Choroid plexus epithelial cell (primary cell): ENCODE measurements around the gene VPS35.
"Not testable (repeated sequence)": the region's sequence is repeated elsewhere in the genome, so short reads cannot be mapped to it uniquely, and the experiment has no call there.

Experiments used
- DNase-seq: peaks from one replicate; pipeline ENCODE4 v3.0.0-alpha.2; 2010; ENCODE audit warnings: low read depth
- H3K4me3 ChIP-seq: 2 replicates; pipeline ENCODE4 v1.5.1; 2011; ENCODE audit warnings: low read depth, mild to moderate bottlenecking, control low read depth, low read length, moderate library complexity
- CTCF ChIP-seq: conservative IDR thresholded peaks from 2 replicates; pipeline ENCODE4 v1.5.1; 2011; ENCODE audit warnings: low read depth, mild to moderate bottlenecking, control low read depth, inconsistent platforms, low read length, moderate library complexity

Gene VPS35

GRCh38 chr16:46688101-46688653 lies 801 bp downstream of the VPS35 start:
- DNase-seq: peak; percentile 35
- peak overlapping the region; percentile 93 for H3K4me3 ChIP-seq
- peak; percentile 19 for TF ChIP-seq CTCF

DNA sequence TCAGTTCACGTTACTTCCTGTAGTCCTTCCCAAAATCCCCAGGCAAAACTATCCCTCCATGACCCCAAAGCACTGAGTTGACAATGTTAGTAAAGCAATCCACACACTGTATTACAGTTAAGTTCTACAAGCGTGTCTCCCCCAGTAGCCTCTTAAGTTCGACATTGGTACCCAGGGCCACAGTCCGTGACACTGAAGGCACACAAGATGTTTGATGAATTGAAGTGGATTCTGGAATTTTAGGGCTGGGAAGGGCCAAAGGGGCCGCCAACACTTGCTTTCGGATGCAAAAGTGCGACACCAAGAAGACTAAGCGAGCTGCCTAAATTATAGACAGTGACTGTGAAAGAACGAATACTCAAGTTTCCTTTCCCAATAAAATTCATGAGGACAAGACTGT lies 1.5 kb downstream of the VPS35 start:
- no peak for DNase-seq
- TF ChIP-seq CTCF: no peak
- H3K4me3 ChIP-seq: peak overlapping the region; percentile 93

- peak overlapping the region; percentile 1 for H3K4me3 ChIP-seq
- no peak for DNase-seq
- no peak for TF ChIP-seq CTCF
Observed at GRCh38 chr16:46686815-46687473, 2.0 kb downstream of the VPS35 start.

- DNase-seq, H3K4me3 ChIP-seq: not testable (repeated sequence)
Observed at GRCh38 chr16:46681867-46682266, 7.1 kb downstream of the VPS35 start.

DNA sequence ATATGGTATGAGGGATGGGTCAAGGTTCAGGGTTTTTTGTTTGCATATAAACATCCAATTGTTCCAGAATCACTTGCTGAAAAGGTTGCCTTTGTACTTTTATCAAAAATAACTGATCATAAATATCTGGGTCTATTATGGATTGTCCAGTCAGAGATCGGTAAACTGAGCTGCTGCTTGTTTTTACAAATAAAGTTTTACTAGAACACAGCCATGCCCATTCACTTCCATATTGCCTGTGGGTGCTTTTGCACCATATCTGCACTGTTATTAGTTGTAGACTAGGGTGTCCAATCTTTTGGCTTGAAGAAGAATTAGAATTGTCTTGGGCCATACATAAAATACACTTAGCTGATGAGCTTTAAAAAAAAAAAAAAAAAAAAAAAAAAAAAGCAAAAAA lies 11.0 kb downstream of the VPS35 start:
- not testable (repeated sequence) for H3K4me3 ChIP-seq, DNase-seq

- H3K4me3 ChIP-seq: no peak overlapping the region
- DNase-seq: peak; percentile 86
- peak; percentile 99 for TF ChIP-seq CTCF
Observed at GRCh38 chr16:46673320-46674013, 15.5 kb downstream of the VPS35 start.

DNA sequence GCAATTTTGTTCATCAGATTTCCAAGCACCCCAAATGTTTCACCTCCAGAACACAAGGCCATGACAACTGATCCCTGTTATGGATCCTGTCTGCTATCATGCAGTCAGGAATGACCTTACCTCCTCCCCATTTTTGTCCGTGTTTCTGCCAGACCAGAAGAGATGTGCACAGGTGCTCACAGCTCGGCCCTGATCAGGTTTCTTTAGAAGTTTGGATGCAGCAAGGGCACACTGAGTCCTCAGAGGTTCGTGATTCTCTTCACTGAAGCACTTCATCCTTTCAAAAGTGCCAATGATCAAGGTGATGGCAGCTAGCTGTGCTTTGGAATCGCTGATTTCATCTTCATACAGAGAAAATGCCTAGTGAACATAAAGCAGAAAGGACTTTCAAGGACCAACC lies 26.9 kb downstream of the VPS35 start:
- DNase-seq: no peak
- no peak overlapping the region for H3K4me3 ChIP-seq
- no peak for TF ChIP-seq CTCF

- peak; percentile 43 for DNase-seq
- no peak overlapping the region for H3K4me3 ChIP-seq
- peak; percentile 6 for TF ChIP-seq CTCF
Observed at GRCh38 chr16:46658925-46659324, 30.1 kb downstream of the VPS35 start.
